VCaP (cell line): ENCODE results near the gene INHBB.

Source experiments
- H3K27ac ChIP-seq: fragments of 450-650 bp; 2 replicates; pipeline ENCODE4 v1.5.1; 2017
- CTCF ChIP-seq: fragments of 450-650 bp; conservative IDR thresholded peaks from 2 replicates; pipeline ENCODE4 v1.5.1; 2017; ENCODE audit warnings: mild to moderate bottlenecking, moderate library complexity

INHBB gene

DNA sequence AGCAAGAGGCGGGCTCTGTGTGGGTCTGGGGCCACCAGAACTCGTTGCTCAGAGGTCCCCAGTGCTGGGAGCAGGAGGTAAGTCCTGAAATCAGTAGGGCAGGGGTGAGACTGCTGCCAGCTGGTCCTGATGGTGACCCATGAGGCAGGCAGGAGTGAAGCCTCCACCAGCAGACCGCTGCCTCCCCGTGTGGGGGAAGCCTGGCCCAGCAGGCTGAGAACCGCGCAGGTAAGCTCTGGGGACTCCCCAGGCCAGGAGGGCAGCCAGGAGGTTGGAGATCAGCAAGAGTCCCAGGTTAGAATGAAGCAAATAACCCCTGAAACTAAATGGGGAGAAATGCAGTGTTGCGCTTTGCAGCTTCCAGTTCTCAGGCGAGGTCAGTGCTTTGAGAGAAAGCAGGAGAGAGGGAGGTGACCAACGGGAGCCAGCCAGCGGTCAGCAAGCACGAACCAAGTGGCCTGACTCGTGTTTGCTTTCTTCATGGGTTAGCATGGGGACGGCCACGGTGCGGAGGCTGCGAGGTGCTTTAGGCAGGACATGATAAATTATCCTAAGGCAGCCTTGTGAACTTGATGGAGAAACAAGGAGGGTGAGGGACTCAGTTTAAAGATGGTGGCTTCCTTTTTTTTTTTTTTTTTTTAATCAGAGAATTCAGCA is 26.2 kb downstream of the INHBB start:
- TF ChIP-seq CTCF, result no peak
- H3K27ac ChIP-seq, result no peak overlapping the region

- no peak overlapping the region for H3K27ac ChIP-seq
- TF ChIP-seq CTCF, result no peak
Measured at GRCh38 chr2:120372816-120373215, 26.9 kb downstream of the INHBB start.

DNA sequence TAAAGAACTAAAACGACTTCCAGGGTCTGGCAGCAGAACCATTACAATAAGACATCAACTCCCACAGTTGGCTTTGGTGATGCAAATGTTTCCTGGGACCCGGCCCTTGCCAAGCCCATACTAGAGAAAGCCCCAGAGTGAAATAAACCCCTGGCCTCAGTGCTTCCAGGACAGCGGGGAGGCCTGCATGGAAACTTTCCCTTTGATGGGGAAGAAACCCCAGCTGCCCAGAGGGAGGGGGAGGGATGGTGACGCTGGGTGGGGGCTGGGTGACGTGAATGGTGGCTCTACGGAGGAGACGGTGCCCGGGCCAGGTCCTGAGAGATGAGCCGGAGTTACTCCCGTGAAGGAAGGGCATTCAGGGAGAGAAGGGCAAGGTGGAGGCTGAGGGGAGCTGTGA is 27.5 kb downstream of the INHBB start:
- TF ChIP-seq CTCF, result no peak
- H3K27ac ChIP-seq, result no peak overlapping the region

DNA sequence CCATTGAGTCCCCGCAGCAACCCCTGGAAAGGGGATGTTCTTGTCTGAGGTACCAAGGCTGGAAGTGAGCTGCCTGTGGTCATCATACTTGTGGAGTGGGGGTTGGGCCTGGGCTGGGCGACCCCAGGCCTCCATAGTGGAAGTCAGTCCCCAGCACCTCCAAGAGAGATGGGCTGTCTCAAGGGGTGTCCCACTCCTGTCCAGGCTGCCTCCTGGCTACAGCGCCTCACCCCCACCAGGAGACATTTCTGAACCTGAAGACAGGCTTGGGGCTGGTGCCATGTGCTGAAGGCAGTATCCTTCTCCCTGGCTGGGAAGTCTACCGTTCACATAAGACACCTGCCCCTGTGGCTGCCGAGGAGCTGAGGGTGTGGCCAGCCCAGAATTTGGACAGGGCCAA is 28.9 kb downstream of the INHBB start:
- no peak for TF ChIP-seq CTCF
- H3K27ac ChIP-seq, result no peak overlapping the region

DNA sequence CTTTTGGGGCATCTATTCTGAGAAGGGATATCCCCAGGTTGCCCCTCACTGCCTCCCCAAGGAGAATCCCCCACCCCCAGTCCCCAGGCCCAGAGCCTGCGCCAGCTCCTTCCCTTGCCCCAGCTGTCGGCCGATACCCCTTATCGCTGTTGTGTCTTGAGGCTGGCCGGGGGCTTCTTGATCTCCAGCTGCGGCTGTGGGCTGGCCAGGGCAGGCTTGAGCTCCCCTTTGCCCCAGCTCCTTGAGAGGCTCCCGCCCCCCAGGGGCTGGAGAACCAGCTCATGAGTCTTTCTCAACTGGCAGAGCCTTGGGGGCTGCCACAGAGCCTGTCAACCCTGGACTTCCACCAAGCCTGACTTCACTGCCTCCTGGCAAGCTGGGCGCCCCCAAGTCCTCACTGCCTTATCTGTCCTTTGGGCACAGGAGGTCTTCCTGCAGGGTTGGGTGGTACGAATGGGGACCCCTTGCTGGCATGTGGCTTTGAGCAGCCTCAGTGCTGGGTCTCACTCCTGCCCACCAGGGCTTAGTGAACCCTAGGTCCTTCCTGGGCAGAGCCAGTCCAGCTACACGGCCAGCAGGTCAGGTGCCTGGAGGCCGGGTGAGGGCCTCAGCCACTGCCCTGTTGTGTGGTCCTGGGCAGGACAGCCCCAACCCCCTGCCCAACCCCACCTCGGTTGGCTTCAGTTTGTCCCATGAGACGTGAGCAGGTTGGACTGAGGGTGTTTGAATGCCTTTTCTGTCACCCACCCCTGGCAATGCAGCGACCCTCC is 29.5 kb downstream of the INHBB start:
- no peak overlapping the region for H3K27ac ChIP-seq
- TF ChIP-seq CTCF, result no peak

DNA sequence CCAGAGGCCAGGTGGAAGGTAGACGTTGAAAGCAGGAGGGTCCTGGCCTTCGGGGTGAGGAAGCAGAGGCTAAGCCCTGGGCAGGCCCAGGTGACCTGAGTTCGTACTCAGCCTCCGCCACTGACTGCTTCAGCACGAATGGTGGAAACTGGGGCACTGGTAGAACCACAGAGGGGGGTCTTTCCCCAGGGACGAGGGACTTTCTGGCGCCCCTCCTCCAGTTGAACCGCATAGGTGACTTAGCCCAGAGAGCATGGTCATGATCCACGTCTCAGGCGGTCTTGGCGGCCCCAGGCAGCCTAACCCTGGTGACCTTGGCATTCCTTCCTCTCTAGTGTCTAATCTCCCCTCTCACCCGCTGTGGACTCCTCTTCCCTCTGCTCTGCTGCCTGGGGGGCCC is 30.2 kb downstream of the INHBB start:
- TF ChIP-seq CTCF, result no peak
- no peak overlapping the region for H3K27ac ChIP-seq

- TF ChIP-seq CTCF, result no peak
- H3K27ac ChIP-seq, result no peak overlapping the region
Measured at GRCh38 chr2:120376679-120377640, 31.0 kb downstream of the INHBB start.
